GM13977 (cell line): Measurements from ENCODE around the gene RIPK1.

Experiments used
- DNase-seq: peaks from one replicate; pipeline ENCODE4 v3.0.0; 2012; ENCODE audit warnings: low spot score
- CTCF ChIP-seq: IDR thresholded peaks from 2 replicates; pipeline ENCODE4 v1.5.1; 2012; ENCODE audit warnings: mild to moderate bottlenecking, control low read depth; ENCODE audit not compliant: insufficient read depth; ENCODE audit errors: extremely low read depth, missing control alignments
- in situ Hi-C: fragments of 300-500 bp; cut with MboI; formaldehyde crosslinking; loops from one replicate; pipeline ENCODE4 v1.12.0; 2022; ENCODE audit warnings: low sequenced_read_pairs, low pct_unique_long_range_greater_than_20kb, mixed read lengths, inconsistent platforms; ENCODE audit not compliant: unreplicated experiment

The RIPK1 gene

GRCh38 chr6:3138341-3138740 lies 70.0 kb downstream of the RIPK1 start:
- no peak for DNase-seq
- TF ChIP-seq CTCF, result no peak
- in situ Hi-C loops, result no loop called here

GRCh38 chr6:3139090-3139903 lies 71.0 kb downstream of the RIPK1 start:
- in situ Hi-C loops, result no loop called here
- no peak for DNase-seq
- TF ChIP-seq CTCF, result no peak

GRCh38 chr6:3140201-3140600 lies 71.9 kb downstream of the RIPK1 start:
- no peak for TF ChIP-seq CTCF
- DNase-seq, result no peak
- in situ Hi-C loops, result no loop called here

GRCh38 chr6:3142536-3142935 lies 74.2 kb downstream of the RIPK1 start:
- in situ Hi-C loops, result no loop called here
- DNase-seq, result no peak
- TF ChIP-seq CTCF, result no peak

GRCh38 chr6:3143158-3143557 lies 74.9 kb downstream of the RIPK1 start:
- in situ Hi-C loops, result no loop called here
- no peak for TF ChIP-seq CTCF
- DNase-seq, result no peak

GRCh38 chr6:3144571-3144970 lies 76.3 kb downstream of the RIPK1 start:
- in situ Hi-C loops, result no loop called here
- TF ChIP-seq CTCF, result no peak
- no peak for DNase-seq
